ENCODE measurements around the gene TRAF3IP1.

Gene TRAF3IP1

GRCh38 chr2:238424313-238424700 lies 104.0 kb downstream of the TRAF3IP1 start:
- no peak for DNase-seq (ENCODE audit: low read depth in 2 of 3, low spot score in 2 of 3)

- no peak for DNase-seq (ENCODE audit: low read depth in 2 of 3, low spot score in 2 of 3)
Observed at GRCh38 chr2:238425505-238425978, 105.2 kb downstream of the TRAF3IP1 start.

GRCh38 chr2:238425979-238426567 lies 105.8 kb downstream of the TRAF3IP1 start:
- DNase-seq (ENCODE audit: low read depth in 2 of 3, low spot score in 2 of 3): no peak

- peak; percentile 64 to 86 (median 82) for DNase-seq (ENCODE audit: low read depth in 2 of 3, low spot score in 2 of 3)
Observed at GRCh38 chr2:238426568-238427434, 106.5 kb downstream of the TRAF3IP1 start, which contains the start of gene ASB1. Gene ASB1, plus strand, starts transcription at chr2:238426927. Its CDS starts 144 bp downstream, at chr2:238427071.

- DNase-seq (ENCODE audit: low read depth in 2 of 3, low spot score in 2 of 3): no peak
Observed at GRCh38 chr2:238427435-238428162, 107.3 kb downstream of the TRAF3IP1 start.

- no peak for DNase-seq (ENCODE audit: low read depth in 2 of 3, low spot score in 2 of 3)
Observed at GRCh38 chr2:238428866-238429265, 108.5 kb downstream of the TRAF3IP1 start.

GRCh38 chr2:238430781-238431180 lies 110.5 kb downstream of the TRAF3IP1 start:
- no peak for DNase-seq (ENCODE audit: low read depth in 2 of 3, low spot score in 2 of 3)

- DNase-seq (ENCODE audit: low read depth in 2 of 3, low spot score in 2 of 3): no peak
Observed at GRCh38 chr2:238431456-238431855, 111.1 kb downstream of the TRAF3IP1 start.

GRCh38 chr2:238433300-238433915 lies 113.1 kb downstream of the TRAF3IP1 start:
- DNase-seq (ENCODE audit: low read depth in 2 of 3, low spot score in 2 of 3): no peak

- no peak for DNase-seq (ENCODE audit: low read depth in 2 of 3, low spot score in 2 of 3)
Observed at GRCh38 chr2:238433941-238434845, 113.9 kb downstream of the TRAF3IP1 start.

- DNase-seq (ENCODE audit: low read depth in 2 of 3, low spot score in 2 of 3): no peak
Observed at GRCh38 chr2:238434846-238435751, 114.8 kb downstream of the TRAF3IP1 start.

GRCh38 chr2:238435752-238436096 lies 115.4 kb downstream of the TRAF3IP1 start:
- no peak for DNase-seq (ENCODE audit: low read depth in 2 of 3, low spot score in 2 of 3)

GRCh38 chr2:238438856-238439849 lies 118.8 kb downstream of the TRAF3IP1 start:
- peak; percentile 17 to 34 (median 24) for DNase-seq (ENCODE audit: low read depth in 2 of 3, low spot score in 2 of 3)

GRCh38 chr2:238439917-238440316 lies 119.6 kb downstream of the TRAF3IP1 start:
- DNase-seq (ENCODE audit: low read depth in 2 of 3, low spot score in 2 of 3): no peak

GRCh38 chr2:238440331-238440730 lies 120.0 kb downstream of the TRAF3IP1 start:
- no peak for DNase-seq (ENCODE audit: low read depth in 2 of 3, low spot score in 2 of 3)

- DNase-seq (ENCODE audit: low read depth in 2 of 3, low spot score in 2 of 3): no peak
Observed at GRCh38 chr2:238440767-238441166, 120.4 kb downstream of the TRAF3IP1 start.

- no peak for DNase-seq (ENCODE audit: low read depth in 2 of 3, low spot score in 2 of 3)
Observed at GRCh38 chr2:238441262-238442114, 121.2 kb downstream of the TRAF3IP1 start.
